Measurements from ENCODE around the gene PPP4R3A. TPM values are rescaled to one million over a fixed set of nuclear protein-coding genes. Genes with fewer than 3 reads are reported as not detected.
"Not testable (repeated sequence)": the region's sequence is repeated elsewhere in the genome, so short reads cannot be mapped to it uniquely, and the experiment has no call there.

PPP4R3A gene
- total and polyA plus RNA-seq, 2 donors from 2014 or later = 29.0 to 86.5 TPM

DNA sequence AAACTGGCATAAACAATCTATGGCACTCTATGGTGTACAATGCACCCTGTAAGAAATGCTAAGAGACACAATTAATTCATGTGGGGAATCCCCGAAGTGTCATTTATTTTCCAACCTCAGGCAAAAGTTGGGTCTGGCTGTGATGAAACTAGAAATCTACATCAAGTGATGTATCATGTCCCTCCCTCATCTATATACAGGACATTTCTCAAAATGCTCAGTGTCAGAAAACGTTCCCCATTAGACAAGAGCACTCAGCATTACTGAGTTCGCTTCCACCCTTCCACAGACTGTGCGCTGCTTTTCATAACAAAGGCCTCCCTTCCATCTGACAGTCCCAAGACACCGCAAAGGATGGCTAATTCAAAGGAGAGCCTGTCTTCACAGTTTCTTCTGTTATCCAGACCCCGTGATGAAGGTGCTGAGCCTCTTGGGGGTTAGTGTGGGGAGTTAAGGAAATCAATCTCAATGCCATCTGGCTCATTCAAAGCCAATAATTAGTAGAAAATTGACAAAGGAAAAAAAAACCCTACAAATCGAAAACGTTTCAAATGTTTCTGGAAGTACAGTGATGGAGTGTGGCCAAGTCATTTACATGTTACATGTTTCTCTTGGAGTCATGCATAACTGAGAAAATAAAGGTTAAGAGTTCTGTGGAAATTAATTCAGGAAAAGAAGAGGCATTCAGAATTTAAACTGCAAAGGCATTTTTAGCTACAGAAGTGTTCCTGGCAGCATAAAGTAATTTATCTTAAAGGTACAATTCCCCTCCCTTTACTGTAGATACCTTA, 100.0 kb downstream of the PPP4R3A start:
- DNase-seq (no peak), FAIRE-seq (no peak)
- Histone ChIP-seq H3K4me3 (ENCODE audit: low read length in 3 of 3) (no peak overlapping the region), H3K36me3 (ENCODE audit: control insufficient read depth in 2 of 3, insufficient read depth in 3 of 3, low read length in 3 of 3) (peaks cover 0 to 5% (median 0%) of the 10 kb centered on the region in 3 donors), H3K9me3 (ENCODE audit: control insufficient read depth in 2 of 3, insufficient read depth in 1 of 3, low read length in 3 of 3) (no peaks in the 10 kb centered on the region), H3K4me1 (ENCODE audit: control insufficient read depth in 2 of 3, insufficient read depth in 2 of 3, low read depth in 1 of 3, low read length in 3 of 3) (peaks cover 0 to 10% (median 4%) of the 10 kb centered on the region in 3 donors), H3K27me3 (ENCODE audit: control insufficient read depth, insufficient read depth, low read length) (no peaks in the 10 kb centered on the region), H3K9ac (ENCODE audit: low read length in 3 of 3) (no peak overlapping the region), H3K27ac (ENCODE audit: low read depth in 2 of 2, low read length in 2 of 2) (no peak overlapping the region)
- TF ChIP-seq, protein P1, sequence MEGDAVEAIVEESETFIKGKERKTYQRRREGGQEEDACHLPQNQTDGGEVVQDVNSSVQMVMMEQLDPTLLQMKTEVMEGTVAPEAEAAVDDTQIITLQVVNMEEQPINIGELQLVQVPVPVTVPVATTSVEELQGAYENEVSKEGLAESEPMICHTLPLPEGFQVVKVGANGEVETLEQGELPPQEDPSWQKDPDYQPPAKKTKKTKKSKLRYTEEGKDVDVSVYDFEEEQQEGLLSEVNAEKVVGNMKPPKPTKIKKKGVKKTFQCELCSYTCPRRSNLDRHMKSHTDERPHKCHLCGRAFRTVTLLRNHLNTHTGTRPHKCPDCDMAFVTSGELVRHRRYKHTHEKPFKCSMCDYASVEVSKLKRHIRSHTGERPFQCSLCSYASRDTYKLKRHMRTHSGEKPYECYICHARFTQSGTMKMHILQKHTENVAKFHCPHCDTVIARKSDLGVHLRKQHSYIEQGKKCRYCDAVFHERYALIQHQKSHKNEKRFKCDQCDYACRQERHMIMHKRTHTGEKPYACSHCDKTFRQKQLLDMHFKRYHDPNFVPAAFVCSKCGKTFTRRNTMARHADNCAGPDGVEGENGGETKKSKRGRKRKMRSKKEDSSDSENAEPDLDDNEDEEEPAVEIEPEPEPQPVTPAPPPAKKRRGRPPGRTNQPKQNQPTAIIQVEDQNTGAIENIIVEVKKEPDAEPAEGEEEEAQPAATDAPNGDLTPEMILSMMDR (IDR thresholded peaks at IDR 0.05; ENCODE audit: borderline replicate concordance, extremely low read depth, insufficient read depth) = no peak
- intact Hi-C loops (cut with DNase I) = no loop called here

DNA sequence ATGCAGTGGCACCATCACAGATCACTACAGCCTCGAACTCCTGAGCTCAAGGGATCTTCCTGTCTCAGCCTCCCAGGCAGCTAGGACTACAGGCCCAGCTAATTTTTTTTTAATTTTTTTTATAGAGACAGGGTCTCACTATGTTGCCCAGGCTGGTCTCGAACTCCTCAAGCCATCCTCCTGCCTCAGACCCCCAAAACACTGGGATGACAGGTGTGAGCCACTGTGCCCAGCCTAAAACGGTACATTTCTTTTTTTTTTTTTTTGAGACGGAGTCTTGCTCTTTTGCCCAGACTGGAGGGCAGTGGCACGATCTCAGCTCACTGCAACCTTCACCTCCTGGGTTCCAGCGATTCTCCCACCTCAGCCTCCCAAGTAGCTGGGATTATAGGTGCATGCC, 100.9 kb downstream of the PPP4R3A start:
- intact Hi-C loops (cut with DNase I); DNase-seq; FAIRE-seq: not testable (repeated sequence)

More for the DNA sequence above, 100.9 kb downstream of the PPP4R3A start:
- not testable (repeated sequence) for H3K9me3 ChIP-seq (ENCODE audit: control insufficient read depth in 2 of 3, insufficient read depth in 1 of 3, low read length in 3 of 3); H3K36me3 ChIP-seq (ENCODE audit: control insufficient read depth in 2 of 3, insufficient read depth in 3 of 3, low read length in 3 of 3); H3K9ac ChIP-seq (ENCODE audit: low read length in 3 of 3); H3K27ac ChIP-seq (ENCODE audit: low read depth in 2 of 2, low read length in 2 of 2); H3K27me3 ChIP-seq (ENCODE audit: control insufficient read depth, insufficient read depth, low read length); H3K4me3 ChIP-seq (ENCODE audit: low read length in 3 of 3)
- peaks cover 0 to 10% (median 4%) of the 10 kb centered on the region in 3 donors for H3K4me1 ChIP-seq (ENCODE audit: control insufficient read depth in 2 of 3, insufficient read depth in 2 of 3, low read depth in 1 of 3, low read length in 3 of 3)

Other genes starting within 250 kb of the PPP4R3A start
- gene CCDC88C, start 92.5 kb downstream of the PPP4R3A start, total RNA-seq = 32.8 TPM
- gene CCDC88C, start 92.5 kb downstream of the PPP4R3A start, polyA plus RNA-seq (ENCODE audit: insufficient read depth, low read depth, low replicate concordance) = 6.6 TPM
- gene CATSPERB, start 221.8 kb upstream of the PPP4R3A start, total RNA-seq = 2.1 TPM
- gene CATSPERB, start 221.8 kb upstream of the PPP4R3A start, polyA plus RNA-seq (ENCODE audit: insufficient read depth, low read depth, low replicate concordance) = 0.17 TPM

All from kidney (tissue), 14 donors.